Endothelial cell of umbilical vein (primary cell): ENCODE measurements around the gene SH3RF1. TPM values are rescaled to one million over a fixed set of nuclear protein-coding genes. Genes with fewer than 3 reads are reported as not detected.

ENCODE experiments used
- BruUV-seq: library from RNA; stranded (reverse); fragments of 400-500 nt; replicated peaks from 2 replicates; lab custom pipeline; 2021; lab: Mats Ljungman, UMichigan
- CTCF ChIA-PET: fragments of 300-600, 350-600 bp; sonication (Branson Sonifier 250); formaldehyde crosslinking; loops from one replicate; lab custom pipeline; 2021; ENCODE audit warnings: antibody characterized with exemption, inconsistent platforms; lab: Charles Lee
- POLR2A ChIA-PET: fragments of 300-600, 350-600 bp; sonication (Branson Sonifier 250); formaldehyde crosslinking; loops from one replicate; lab custom pipeline; 2021; ENCODE audit warnings: antibody characterized with exemption, inconsistent platforms; lab: Charles Lee
- DNase-seq: peaks from one replicate; pipeline ENCODE4 v3.0.0-alpha.2; 2011; ENCODE audit warnings: low read depth, low spot score
- FAIRE-seq: peaks from 2 replicates; lab custom pipeline; 2011; peaks lifted over from hg19 to GRCh38; lab: Jason Lieb, UNC
- H2AFZ ChIP-seq: 2 replicates; pipeline ENCODE4 v1.6.0; 2012; ENCODE audit warnings: low read depth, low read length, control low read depth, inconsistent platforms
- H3K27ac ChIP-seq: 2 replicates; pipeline ENCODE4 v1.5.1; 2011; ENCODE audit warnings: low read depth, mild to moderate bottlenecking, control low read depth, low read length, moderate library complexity; ENCODE audit not compliant: insufficient read depth
- H3K27me3 ChIP-seq, 2 experiments: 2 replicates each; pipeline versions ENCODE4 v1.6.0 to v1.6.1; 2011; ENCODE audit warnings: low read length in 2 of 2, mixed read lengths in 1 of 2; ENCODE audit not compliant: control insufficient read depth in 2 of 2, insufficient read depth in 2 of 2
- H3K36me3 ChIP-seq, 2 experiments: 2 replicates in 1 of 2; 3 replicates in 1 of 2; pipeline ENCODE4 v1.5.1; 2011; ENCODE audit warnings: low read length in 2 of 2, mild to moderate bottlenecking in 1 of 2, moderate library complexity in 1 of 2; ENCODE audit not compliant: control insufficient read depth in 2 of 2, insufficient read depth in 2 of 2; ENCODE audit errors: extremely low read depth in 1 of 2
- H3K4me1 ChIP-seq: 3 replicates; pipeline ENCODE4 v1.5.1; 2011; ENCODE audit warnings: mild to moderate bottlenecking, low read length; ENCODE audit not compliant: control insufficient read depth, insufficient read depth; ENCODE audit errors: extremely low read depth
- H3K4me2 ChIP-seq: 2 replicates; pipeline ENCODE4 v1.6.1; 2011; ENCODE audit warnings: low read length, control low read depth, mixed read lengths; ENCODE audit not compliant: insufficient read depth
- H3K4me3 ChIP-seq, 3 experiments: fragments of 200-600 bp in 1 of 3; sonication (generic), shearing (Covaris generic) in 1 of 3; replicated peaks in 1 of 3; 2 replicates each; pipeline ENCODE4 v1.5.1; 2011 to 2016; ENCODE audit warnings: control low read depth in 3 of 3, low read length in 3 of 3, mild to moderate bottlenecking in 2 of 3, inconsistent platforms in 1 of 3, low read depth in 1 of 3, moderate library complexity in 1 of 3; ENCODE audit not compliant: insufficient read depth in 1 of 3
- H3K79me2 ChIP-seq: 2 replicates; pipeline ENCODE4 v1.6.0; 2012; ENCODE audit warnings: low read length, inconsistent platforms; ENCODE audit not compliant: control insufficient read depth, insufficient read depth
- H3K9ac ChIP-seq: replicated peaks from 2 replicates; pipeline ENCODE3; 2011; ENCODE audit warnings: low read length, control low read depth; ENCODE audit not compliant: insufficient read depth; ENCODE audit errors: extremely low read depth
- H3K9me1 ChIP-seq: replicated peaks from 3 replicates; pipeline ENCODE4 v1.6.0; 2011; ENCODE audit warnings: mild to moderate bottlenecking, low read length; ENCODE audit not compliant: control insufficient read depth, insufficient read depth; ENCODE audit errors: extremely low read depth
- H3K9me3 ChIP-seq: replicated peaks from 2 replicates; pipeline ENCODE4 v1.5.1; 2012; ENCODE audit warnings: low read length, inconsistent platforms; ENCODE audit not compliant: control insufficient read depth, insufficient read depth
- H4K20me1 ChIP-seq: replicated peaks from 2 replicates; pipeline ENCODE3; 2011; ENCODE audit warnings: mild to moderate bottlenecking, low read length; ENCODE audit not compliant: control insufficient read depth, insufficient read depth; ENCODE audit errors: extremely low read depth
- CTCF ChIP-seq, 2 donors: IDR thresholded peaks; 1 replicate in 1 of 2; 2 replicates in 1 of 2; pipeline ENCODE4 v1.5.1; 2011; ENCODE audit warnings: low read length in 2 of 2, mild to moderate bottlenecking in 2 of 2, moderate library complexity in 2 of 2, control low read depth in 1 of 2, inconsistent platforms in 1 of 2, low read depth in 1 of 2; ENCODE audit not compliant: insufficient read depth in 1 of 2; ENCODE audit errors: extremely low read depth in 1 of 2
- EZH2 ChIP-seq: IDR thresholded peaks from 2 replicates; pipeline ENCODE4 v1.6.1; 2012; ENCODE audit warnings: borderline replicate concordance, low read depth, mild to moderate bottlenecking, moderate library complexity, low read length, inconsistent platforms; ENCODE audit not compliant: severe bottlenecking
- GATA2 ChIP-seq: IDR thresholded peaks from 2 replicates; pipeline ENCODE4 v1.7.0; 2011; ENCODE audit warnings: low read depth, mild to moderate bottlenecking, moderate library complexity, mixed read lengths, low read length; ENCODE audit not compliant: insufficient read length, insufficient read depth
- MAX ChIP-seq: IDR thresholded peaks from 2 replicates; pipeline ENCODE4 v1.6.1; 2011; ENCODE audit not compliant: insufficient read depth, insufficient read length
- POLR2A ChIP-seq: IDR thresholded peaks from 2 replicates; pipeline ENCODE4 v1.6.1; 2012; ENCODE audit warnings: low read depth, mild to moderate bottlenecking, control low read depth, low read length
- dilution Hi-C: fragments of 300-500 bp; cut with MboI; formaldehyde crosslinking; loops from one replicate; pipeline ENCODE4 v1.15.0; 2019; ENCODE audit warnings: low sequenced_read_pairs; ENCODE audit not compliant: extremely low pct_ligation_motif_present
- intact Hi-C: fragments of 100-400 bp; cut with micrococcal nuclease; formaldehyde crosslinking; loops from one replicate; pipeline ENCODE4 v1.10.0; 2022
- polyA plus RNA-seq, 4 experiments: library from polyadenylated mRNA; depleted of rRNA in 3 of 4; stranded (reverse) in 3 of 4; unstranded in 1 of 4; fragments of >200 nt; gene quantifications; 2 replicates each; pipeline versions ENCODE4 v1.2.1 to v1.2.3, GENCODE V29; 2011 to 2012; ENCODE audit warnings: missing spikeins in 1 of 4
- total RNA-seq: library from RNA; stranded (reverse); gene quantifications from 2 replicates; pipeline ENCODE4 v1.2.3, GENCODE V29; 2021

SH3RF1 gene
- total and polyA plus RNA-seq, 2 donors (not counting 3 experiments of a cell fraction or from before 2014, with no cell fraction given), result 16.2 to 24.9 TPM

GRCh38 chr4:169092889-169093522 is 177.8 kb downstream of the SH3RF1 start:
- DNase-seq, result no peak
- Histone ChIP-seq H4K20me1 (no peaks in the 10 kb centered on the region), H3K27me3 (no peaks in the 10 kb centered on the region), H2AFZ (no peak overlapping the region), H3K9ac (no peak overlapping the region), H3K27ac (no peak overlapping the region), H3K4me3 (no peak overlapping the region), H3K9me3 (no peaks in the 10 kb centered on the region), H3K4me1 (peaks cover 5% of the 10 kb centered on the region), H3K9me1 (no peaks in the 10 kb centered on the region), H3K4me2 (no peak overlapping the region), H3K79me2 (peaks cover 11% of the 10 kb centered on the region), H3K36me3 (peaks cover 8 to 16% of the 10 kb centered on the region in 2 experiments)
- no peak for FAIRE-seq
- intact Hi-C loops, result no loop called here
- no TSS peak for BruUV-seq
- dilution Hi-C loops, result no loop called here
- CTCF ChIA-PET, result interaction anchor here (0.7 kb wide), 1 partner anchor 69 kb away, joined by 3 read pairs; no protein-coding TSS in a partner anchor
- TF ChIP-seq CTCF (IDR thresholded peaks at IDR 0.05; ENCODE audit: extremely low read depth in 1 of 2, insufficient read depth in 1 of 2, low read depth in 1 of 2, low read length in 2 of 2) (no peak), POLR2A (no peak), MAX (no peak), GATA2 (no peak), EZH2 (no peak)
- POLR2A ChIA-PET, result no interaction called here
